ENCODE measurements around the gene ERMP1.

DNA sequence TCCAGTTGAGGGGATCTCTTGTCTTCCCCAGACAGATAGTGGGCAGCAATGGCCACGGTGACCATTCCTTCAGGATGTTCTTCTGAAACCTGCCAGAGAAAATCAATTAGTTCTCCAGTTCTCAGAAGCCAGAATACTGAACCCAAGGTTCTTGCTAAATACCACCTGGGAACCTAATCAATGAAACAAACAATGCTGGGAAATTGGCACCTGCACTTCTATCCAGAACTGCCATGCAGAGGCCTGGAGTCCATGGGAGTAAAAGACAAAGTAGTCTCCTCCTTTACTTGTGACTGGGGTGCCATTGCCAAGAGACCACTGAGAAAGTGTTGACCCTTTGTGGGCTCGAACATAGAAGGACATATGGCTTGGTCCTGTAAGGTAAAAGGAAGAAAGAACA lies 45.7 kb downstream of the ERMP1 start:
- no peak for TF ChIP-seq EZH2phosphoT487 (IDR thresholded peaks at IDR 0.05; ENCODE audit: low read length)
- TF ChIP-seq CTCF (IDR thresholded peaks at IDR 0.05; ENCODE audit: low read length): no peak
